Endodermal cell (in vitro differentiated cells): Measurements from ENCODE around the gene EVPL. TPM values are rescaled to one million over a fixed set of nuclear protein-coding genes. Genes with fewer than 3 reads are reported as not detected.

Experiments
- DNase-seq: peaks from one replicate; pipeline ENCODE4 v3.0.0-alpha.2; 2017
- H3K27ac ChIP-seq: 2 replicates; pipeline ENCODE4 v1.5.1; 2013; ENCODE audit warnings: mild to moderate bottlenecking, low read depth, low read length, moderate library complexity
- H3K27me3 ChIP-seq: 2 replicates; pipeline ENCODE4 v1.6.1; 2013; ENCODE audit warnings: mild to moderate bottlenecking, low read length, moderate library complexity; ENCODE audit not compliant: insufficient read depth, control insufficient read depth, poor library complexity, severe bottlenecking
- H3K36me3 ChIP-seq: 2 replicates; pipeline ENCODE4 v1.7.0; 2013; ENCODE audit warnings: mild to moderate bottlenecking, low read length, moderate library complexity; ENCODE audit not compliant: control insufficient read depth, insufficient read depth
- H3K4me1 ChIP-seq: one replicate; pipeline ENCODE4 v1.7.0; 2013; ENCODE audit warnings: low read length; ENCODE audit not compliant: control insufficient read depth, insufficient read depth
- H3K4me3 ChIP-seq: 2 replicates; pipeline ENCODE4 v1.5.1; 2013; ENCODE audit warnings: mild to moderate bottlenecking, low read length, moderate library complexity
- H3K9ac ChIP-seq: 2 replicates; pipeline ENCODE4 v1.6.1; 2013; ENCODE audit warnings: mild to moderate bottlenecking, low read length, moderate library complexity; ENCODE audit not compliant: poor library complexity, severe bottlenecking; ENCODE audit errors: extremely low read depth
- H3K9me3 ChIP-seq: 2 replicates; pipeline ENCODE4 v1.6.1; 2013; ENCODE audit warnings: mild to moderate bottlenecking, low read length, moderate library complexity; ENCODE audit not compliant: control insufficient read depth
- H3K27ac Mint-ChIP-seq: 2 replicates; pipeline ENCODE4 v1.8.0; 2020; ENCODE audit warnings: mixed read lengths
- H3K27me3 Mint-ChIP-seq: 2 replicates; pipeline ENCODE4 v1.8.0; 2021; ENCODE audit warnings: mild to moderate bottlenecking, mixed read lengths; ENCODE audit not compliant: insufficient read depth
- H3K36me3 Mint-ChIP-seq: 2 replicates; pipeline ENCODE4 v1.8.0; 2020; ENCODE audit warnings: low read depth, mixed read lengths
- H3K4me1 Mint-ChIP-seq: 2 replicates; pipeline ENCODE4 v1.8.0; 2020; ENCODE audit warnings: mixed read lengths
- H3K4me3 Mint-ChIP-seq: 2 replicates; pipeline ENCODE4 v1.8.0; 2020; ENCODE audit warnings: mild to moderate bottlenecking, moderate library complexity, mixed read lengths
- H3K9me3 Mint-ChIP-seq: 2 replicates; pipeline ENCODE4 v1.8.0; 2020; ENCODE audit warnings: mild to moderate bottlenecking, mixed read lengths
- CTCF ChIP-seq: fragments of 200-600 bp; sonication (generic); conservative IDR thresholded peaks from 2 replicates; pipeline ENCODE4 v1.5.0; 2021; ENCODE audit warnings: antibody characterized with exemption, mild to moderate bottlenecking
- WGBS, 2 experiments: methylation state at CpG; one replicate each; pipeline versions ENCODE4 v1.1.5 to v1.1.7; 2013; ENCODE audit warnings: missing lambda C conversion rate in 2 of 2, mixed read lengths in 1 of 2; ENCODE audit not compliant: insufficient coverage in 1 of 2, insufficient read length in 1 of 2; 5-methylcytosine and 5-hydroxymethylcytosine counted together
- total RNA-seq, 2 donors: library from RNA; stranded (reverse); fragmentation: NEBNext Ultra II Directional in 1 of 2; extraction: Animal tissue kit (Norgen Biotek cat#: 25700) in 1 of 2; gene quantifications; 2 replicates in 1 of 2; 3 replicates in 1 of 2; pipeline ENCODE4 v1.2.1, GENCODE V29; 2021

The EVPL gene
- total RNA-seq, 2 donors from 2014 or later: 0.20 to 0.51 TPM

GRCh38 chr17:76054112-76054476 lies 27.0 kb upstream of the EVPL start:
- Mint-ChIP-seq H3K27ac (peak overlapping the region; percentile 35), H3K4me1 (no peaks in the 10 kb centered on the region), H3K4me3 (no peak overlapping the region), H3K27me3 (no peaks in the 10 kb centered on the region), H3K9me3 (no peaks in the 10 kb centered on the region), H3K36me3 (peaks cover 67% of the 10 kb centered on the region)
- Histone ChIP-seq H3K27ac (no peak overlapping the region), H3K9me3 (no peaks in the 10 kb centered on the region), H3K4me3 (no peak overlapping the region), H3K4me1 (no peaks in the 10 kb centered on the region), H3K27me3 (no peaks in the 10 kb centered on the region), H3K9ac (no peak overlapping the region), H3K36me3 (peaks cover 88% of the 10 kb centered on the region)
- TF ChIP-seq CTCF: no peak
- no peak for DNase-seq
- 100% methylated on average over 3 to 4 of the region's 4 CpGs for WGBS, 2 experiments

- no peaks in the 10 kb centered on the region for H3K27me3 Mint-ChIP-seq
- no peak for TF ChIP-seq CTCF
- peak overlapping the region; percentile 35 for H3K27ac Mint-ChIP-seq
- no peaks in the 10 kb centered on the region for H3K4me1 ChIP-seq
- H3K9me3 ChIP-seq: no peaks in the 10 kb centered on the region
- no peak for DNase-seq
- H3K36me3 Mint-ChIP-seq: peaks cover 67% of the 10 kb centered on the region
- no peak overlapping the region for H3K4me3 Mint-ChIP-seq
- no peak overlapping the region for H3K9ac ChIP-seq
- no peaks in the 10 kb centered on the region for H3K9me3 Mint-ChIP-seq
- no peaks in the 10 kb centered on the region for H3K27me3 ChIP-seq
- no peaks in the 10 kb centered on the region for H3K4me1 Mint-ChIP-seq
- H3K36me3 ChIP-seq: peaks cover 88% of the 10 kb centered on the region
- no peak overlapping the region for H3K27ac ChIP-seq
- no peak overlapping the region for H3K4me3 ChIP-seq
- WGBS, 2 experiments: 97 to 99% methylated on average over 15 to 17 of the region's 17 CpGs
These were observed 26.4 kb upstream of the EVPL start for GRCh38 chr17:76053246-76054111.

- Histone ChIP-seq H3K9me3 (no peaks in the 10 kb centered on the region), H3K4me3 (no peak overlapping the region), H3K4me1 (no peaks in the 10 kb centered on the region), H3K9ac (no peak overlapping the region), H3K27me3 (no peaks in the 10 kb centered on the region), H3K36me3 (peaks cover 86% of the 10 kb centered on the region), H3K27ac (no peak overlapping the region)
- Mint-ChIP-seq H3K4me3 (no peak overlapping the region), H3K9me3 (no peaks in the 10 kb centered on the region), H3K4me1 (no peaks in the 10 kb centered on the region), H3K27me3 (no peaks in the 10 kb centered on the region), H3K27ac (no peak overlapping the region), H3K36me3 (peaks cover 67% of the 10 kb centered on the region)
- DNase-seq: no peak
- 92% methylated on average over 6 of the region's 6 CpGs; no CpG with 5 or more reads in 1 of the 2 experiments for WGBS, 2 experiments
- TF ChIP-seq CTCF: no peak
These were observed 24.5 kb upstream of the EVPL start for GRCh38 chr17:76051561-76051960.
